IMR-90 (cell line): Measurements from ENCODE around the gene ITSN2. TPM values are rescaled to one million over a fixed set of nuclear protein-coding genes. Genes with fewer than 3 reads are reported as not detected.

ENCODE experiments used
- ATAC-seq: fragments of 200-7000 bp; cut with Tn5 transposase; 2 replicates; pipeline ENCODE4 v1.9.1; 2020; ENCODE audit warnings: low read depth, mild to moderate bottlenecking, moderate library complexity
- BruUV-seq: library from RNA; stranded (reverse); fragments of 400-500 nt; replicated peaks from 2 replicates; lab custom pipeline; 2021; lab: Mats Ljungman, UMichigan
- CTCF ChIA-PET: fragments of 300-600 bp; formaldehyde crosslinking; extraction: SDS; loops from one replicate; lab custom pipeline; 2021; ENCODE audit warnings: antibody characterized with exemption; lab: Yijun Ruan, JAX
- POLR2A ChIA-PET: fragments of 300-600 bp; sonication (Branson Sonifier 250); formaldehyde crosslinking; loops from one replicate; lab custom pipeline; 2022; ENCODE audit warnings: antibody characterized with exemption; ENCODE audit not compliant: unreplicated experiment; lab: Charles Lee
- DNase-seq: peaks from one replicate; pipeline ENCODE4 v3.0.0; 2013
- H2AFZ ChIP-seq: replicated peaks from 2 replicates; pipeline ENCODE3; 2013; ENCODE audit warnings: low read length, mild to moderate bottlenecking; ENCODE audit not compliant: poor library complexity
- H2AK5ac ChIP-seq: 2 replicates; pipeline ENCODE4 v1.6.1; 2013; ENCODE audit warnings: low read depth, low read length, inconsistent platforms
- H2AK9ac ChIP-seq: replicated peaks from 2 replicates; pipeline ENCODE3; 2013; ENCODE audit warnings: mild to moderate bottlenecking, low read depth, low read length, moderate library complexity; ENCODE audit not compliant: poor library complexity
- H2BK120ac ChIP-seq: 2 replicates; pipeline ENCODE4 v1.6.1; 2013; ENCODE audit warnings: low read depth, low read length, inconsistent platforms
- H2BK15ac ChIP-seq: 3 replicates; pipeline ENCODE4 v1.6.1; 2013; ENCODE audit warnings: low read depth, low read length, inconsistent platforms
- H2BK20ac ChIP-seq: 2 replicates; pipeline ENCODE4 v1.6.1; 2013; ENCODE audit warnings: low read depth, mild to moderate bottlenecking, inconsistent platforms, low read length, moderate library complexity
- H2BK5ac ChIP-seq: 2 replicates; pipeline ENCODE4 v1.6.1; 2013; ENCODE audit warnings: mild to moderate bottlenecking, low read depth, low read length, inconsistent platforms; ENCODE audit not compliant: poor library complexity, severe bottlenecking
- H3K14ac ChIP-seq: replicated peaks from 2 replicates; pipeline ENCODE4 v1.6.1; 2013; ENCODE audit warnings: low read depth, low read length, inconsistent platforms
- H3K18ac ChIP-seq: 2 replicates; pipeline ENCODE4 v1.6.1; 2013; ENCODE audit warnings: low read depth, low read length, control low read depth
- H3K23ac ChIP-seq: 2 replicates; pipeline ENCODE4 v1.6.1; 2013; ENCODE audit warnings: low read depth, low read length, inconsistent platforms
- H3K27ac ChIP-seq: 2 replicates; pipeline ENCODE4 v1.5.1; 2013; ENCODE audit warnings: mild to moderate bottlenecking, control low read depth, low read length; ENCODE audit not compliant: insufficient read depth
- H3K27me3 ChIP-seq: 2 replicates; pipeline ENCODE4 v1.6.1; 2013; ENCODE audit warnings: low read length; ENCODE audit not compliant: control insufficient read depth, insufficient read depth
- H3K36me3 ChIP-seq: 2 replicates; pipeline ENCODE4 v1.6.1; 2013; ENCODE audit warnings: low read length, mixed read lengths; ENCODE audit not compliant: control insufficient read depth, insufficient read depth
- H3K4ac ChIP-seq: 2 replicates; pipeline ENCODE4 v1.6.1; 2013; ENCODE audit warnings: low read depth, low read length, inconsistent platforms
- H3K4me1 ChIP-seq: 2 replicates; pipeline ENCODE4 v1.6.1; 2013; ENCODE audit warnings: low read length, mixed read lengths; ENCODE audit not compliant: control insufficient read depth, insufficient read depth
- H3K4me2 ChIP-seq: 2 replicates; pipeline ENCODE4 v1.6.1; 2013; ENCODE audit warnings: low read depth, mild to moderate bottlenecking, control low read depth, low read length, moderate library complexity
- H3K4me3 ChIP-seq: 2 replicates; pipeline ENCODE4 v1.5.1; 2013; ENCODE audit warnings: low read depth, mild to moderate bottlenecking, control low read depth, low read length, moderate library complexity; ENCODE audit not compliant: insufficient read depth
- H3K56ac ChIP-seq: 2 replicates; pipeline ENCODE4 v1.6.1; 2013; ENCODE audit warnings: low read length, inconsistent platforms; ENCODE audit not compliant: insufficient read depth; ENCODE audit errors: extremely low read depth
- H3K79me1 ChIP-seq, 2 experiments: 2 replicates each; pipeline ENCODE4 v1.6.1; 2013; ENCODE audit warnings: low read length in 2 of 2, inconsistent platforms in 1 of 2, low read depth in 1 of 2
- H3K9ac ChIP-seq: 2 replicates; pipeline ENCODE4 v1.6.1; 2013; ENCODE audit warnings: low read depth, low read length, control low read depth
- H3K9me1 ChIP-seq: 2 replicates; pipeline ENCODE4 v1.6.1; 2013; ENCODE audit warnings: low read length, inconsistent platforms; ENCODE audit not compliant: insufficient read depth
- H3K9me3 ChIP-seq: 2 replicates; pipeline ENCODE4 v1.6.1; 2013; ENCODE audit warnings: low read length; ENCODE audit not compliant: control insufficient read depth, insufficient read depth
- H4K20me1 ChIP-seq: 2 replicates; pipeline ENCODE4 v1.6.1; 2013; ENCODE audit warnings: low read length, inconsistent platforms; ENCODE audit not compliant: insufficient read depth
- H4K5ac ChIP-seq: 2 replicates; pipeline ENCODE4 v1.6.1; 2013; ENCODE audit warnings: mild to moderate bottlenecking, low read depth, low read length, control low read depth
- H4K8ac ChIP-seq, 2 experiments: 2 replicates each; pipeline ENCODE4 v1.6.1; 2013; ENCODE audit warnings: low read depth in 2 of 2, low read length in 2 of 2, control low read depth in 1 of 2, inconsistent platforms in 1 of 2
- H4K91ac ChIP-seq: 2 replicates; pipeline ENCODE4 v1.6.1; 2013; ENCODE audit warnings: low read depth, low read length, inconsistent platforms; ENCODE audit not compliant: insufficient read depth
- BHLHE40 ChIP-seq: fragments of 150-350 bp; IDR thresholded peaks from 2 replicates; pipeline ENCODE4 v1.6.1; 2016; ENCODE audit warnings: mild to moderate bottlenecking, low read depth, low read length
- CEBPB ChIP-seq: IDR thresholded peaks from 2 replicates; pipeline ENCODE4 v1.6.1; 2012; ENCODE audit warnings: low read depth, low read length, improper control_type of control experiment
- CHD1 ChIP-seq: IDR thresholded peaks from 2 replicates; pipeline ENCODE4 v1.6.1; 2012; ENCODE audit warnings: low read depth, low read length, improper control_type of control experiment
- CTCF ChIP-seq: conservative IDR thresholded peaks from 2 replicates; pipeline ENCODE4 v1.5.1; 2012; ENCODE audit warnings: mild to moderate bottlenecking, low read depth, low read length, improper control_type of control experiment
- ELK1 ChIP-seq: fragments of 150-350 bp; IDR thresholded peaks from 2 replicates; pipeline ENCODE4 v1.6.1; 2016; ENCODE audit warnings: low read depth, mild to moderate bottlenecking, low read length, moderate library complexity, borderline replicate concordance
- FOS ChIP-seq: fragments of 150-350 bp; IDR thresholded peaks from 2 replicates; pipeline ENCODE4 v1.6.1; 2016; ENCODE audit warnings: low read depth, low read length
- MAFK ChIP-seq: IDR thresholded peaks from 2 replicates; pipeline ENCODE4 v1.6.1; 2012; ENCODE audit warnings: low read depth, low read length, improper control_type of control experiment
- MAZ ChIP-seq: IDR thresholded peaks from 2 replicates; pipeline ENCODE4 v1.6.1; 2012; ENCODE audit warnings: low read depth, mild to moderate bottlenecking, low read length, improper control_type of control experiment, moderate library complexity, borderline replicate concordance
- MXI1 ChIP-seq: IDR thresholded peaks from 2 replicates; pipeline ENCODE4 v1.6.1; 2012; ENCODE audit warnings: low read depth, mild to moderate bottlenecking, low read length, moderate library complexity, borderline replicate concordance
- NFE2L2 ChIP-seq: fragments of 150-350 bp; IDR thresholded peaks from 2 replicates; pipeline ENCODE4 v1.6.1; 2016; ENCODE audit warnings: low read depth, mild to moderate bottlenecking, low read length
- POLR2A ChIP-seq: IDR thresholded peaks from 2 replicates; pipeline ENCODE4 v1.6.1; 2012; ENCODE audit warnings: mild to moderate bottlenecking, low read depth, low read length
- RAD21 ChIP-seq: IDR thresholded peaks from 2 replicates; pipeline ENCODE4 v1.6.1; 2012; ENCODE audit warnings: low read length, improper control_type of control experiment
- RCOR1 ChIP-seq: IDR thresholded peaks from 2 replicates; pipeline ENCODE4 v1.6.1; 2012; ENCODE audit warnings: mild to moderate bottlenecking, low read length, improper control_type of control experiment; ENCODE audit not compliant: insufficient replicate concordance
- RFX5 ChIP-seq: IDR thresholded peaks from 2 replicates; pipeline ENCODE4 v1.8.0; 2012; ENCODE audit warnings: low read depth, mild to moderate bottlenecking, low read length, moderate library complexity
- SMC3 ChIP-seq: fragments of 150-350 bp; IDR thresholded peaks from 2 replicates; pipeline ENCODE4 v1.6.1; 2016; ENCODE audit warnings: low read depth, mild to moderate bottlenecking, antibody characterized with exemption, low read length, moderate library complexity
- USF2 ChIP-seq: fragments of 150-350 bp; IDR thresholded peaks from 2 replicates; pipeline ENCODE4 v1.6.1; 2017; ENCODE audit warnings: mild to moderate bottlenecking, antibody characterized with exemption, low read length, low read depth
- WGBS, 2 experiments: methylation state at CpG; one replicate each; pipeline versions ENCODE4 v1.1.5 to v1.1.7; 2013; ENCODE audit warnings: missing lambda C conversion rate in 2 of 2; ENCODE audit not compliant: insufficient read length in 1 of 2; ENCODE audit errors: extremely low coverage in 2 of 2; 5-methylcytosine and 5-hydroxymethylcytosine counted together
- dilution Hi-C: fragments of 300-500 bp; cut with HindIII; formaldehyde crosslinking; loops from one replicate; pipeline ENCODE4 v1.14.3; 2018; ENCODE audit warnings: low sequenced_read_pairs; ENCODE audit not compliant: unreplicated experiment
- in situ Hi-C: fragments of 300-500 bp; cut with MboI; formaldehyde crosslinking; loops from 3 replicates; pipeline ENCODE4 v1.14.3; 2019; ENCODE audit warnings: low sequenced_read_pairs, inconsistent platforms, mixed read lengths
- intact Hi-C: fragments of 100-400 bp; cut with micrococcal nuclease; formaldehyde crosslinking; loops from 2 replicates; pipeline ENCODE4 v1.10.0; 2022
- polyA plus RNA-seq, 3 experiments: library from polyadenylated mRNA; depleted of rRNA; stranded (reverse); fragments of >200 nt; gene quantifications; 2 replicates each; pipeline ENCODE4 v1.2.3, GENCODE V29; 2012; ENCODE audit warnings: low replicate concordance in 1 of 3
- total RNA-seq: library from RNA; depleted of rRNA; stranded (reverse); fragments of >200 nt; gene quantifications from 2 replicates; pipeline ENCODE4 v1.2.3, GENCODE V29; 2012

Gene ITSN2
- total and polyA plus RNA-seq, 2 of the 4 experiments (the other 2 are of a cell fraction), result 10.7 to 17.2 TPM

GRCh38 chr2:24247592-24247991 is 112.7 kb downstream of the ITSN2 start:
- BruUV-seq, result no TSS peak
- intact Hi-C loops, result no loop called here
- CTCF ChIA-PET, result no interaction called here

More at GRCh38 chr2:24247592-24247991, 112.7 kb downstream of the ITSN2 start:
- POLR2A ChIA-PET, result no interaction called here
- Histone ChIP-seq H3K4me1 (peaks cover 2% of the 10 kb centered on the region; the same call in 1 of the 2 replicates), H2AK9ac (no peak overlapping the region), H3K9me1 (no peaks in the 10 kb centered on the region; the same call in 1 of the 2 replicates), H3K27me3 (no peaks in the 10 kb centered on the region), H3K9me3 (no peaks in the 10 kb centered on the region), H3K18ac (no peak overlapping the region), H4K5ac (no peak overlapping the region), H2BK5ac (no peak overlapping the region), H4K20me1 (no peaks in the 10 kb centered on the region), H2AFZ (no peak overlapping the region), H4K8ac (no peak overlapping the region), H3K56ac (no peak overlapping the region), H3K4me2 (no peak overlapping the region), H3K4me3 (no peak overlapping the region), H3K79me1 (no peaks in the 10 kb centered on the region), H2AK5ac (no peak overlapping the region), H4K91ac (no peak overlapping the region), H3K36me3 (peaks cover 20% of the 10 kb centered on the region), H3K27ac (no peak overlapping the region), H3K14ac (no peak overlapping the region), H2BK15ac (no peak overlapping the region), H2BK20ac (no peak overlapping the region), H3K9ac (no peak overlapping the region), H3K23ac (no peak overlapping the region), H2BK120ac (no peak overlapping the region), H3K4ac (no peak overlapping the region)
- WGBS, 2 experiments, result no CpG with 5 or more reads among the region's 3 CpGs
- ATAC-seq (no peak), DNase-seq (no peak)
- in situ Hi-C loops, result no loop called here
- dilution Hi-C loops, result no loop called here
- TF ChIP-seq ELK1 (no peak), CTCF (no peak), BHLHE40 (no peak), CEBPB (no peak), NFE2L2 (no peak), MAZ (no peak), RAD21 (no peak), CHD1 (no peak), RCOR1 (no peak), MAFK (no peak), SMC3 (no peak), USF2 (no peak), FOS (no peak), POLR2A (no peak), RFX5 (no peak), MXI1 (no peak)
